ENCODE results near the gene SLC44A1.

GRCh38 chr9:105290418-105290817, 46.0 kb downstream of the SLC44A1 start:
- TF ChIP-seq CSRNP3 (CRISPR knock-in tag; IDR thresholded peaks at IDR 0.05) (no peak), TCF4 (CRISPR knock-in tag; IDR thresholded peaks at IDR 0.05; ENCODE audit: borderline replicate concordance) (no peak), OSR1 (CRISPR knock-in tag; IDR thresholded peaks at IDR 0.05) (no peak), PPARA (CRISPR knock-in tag; IDR thresholded peaks at IDR 0.05; ENCODE audit: borderline replicate concordance) (no peak), ZFP3 (CRISPR knock-in tag; IDR thresholded peaks at IDR 0.05) (no peak), CSDC2 (CRISPR knock-in tag; IDR thresholded peaks at IDR 0.05) (no peak), GLIS3 (CRISPR knock-in tag; IDR thresholded peaks at IDR 0.05) (no peak), ZNF565 (CRISPR knock-in tag; conservative IDR thresholded peaks at IDR 0.05; ENCODE audit: low read depth) (no peak), ZFP30 (CRISPR knock-in tag; IDR thresholded peaks at IDR 0.05) (no peak), PATZ1 (CRISPR knock-in tag; IDR thresholded peaks at IDR 0.05; ENCODE audit: borderline replicate concordance) (no peak), ZNF8 (CRISPR knock-in tag; IDR thresholded peaks at IDR 0.05) (no peak), TSHZ2 (CRISPR knock-in tag; IDR thresholded peaks at IDR 0.05) (no peak), POU6F1 (CRISPR knock-in tag; IDR thresholded peaks at IDR 0.05; ENCODE audit: borderline replicate concordance, low read depth) (no peak)

All from SK-N-SH treated with all-trans-retinoic acid at 6 μM for 48 hours (cell line).